Neural cell (in vitro differentiated cells): ENCODE data around the gene LARGE1.

Experiments
- CTCF ChIP-seq: fragments of 450-650 bp; IDR thresholded peaks from 2 replicates; pipeline ENCODE4 v1.5.1; 2014; ENCODE audit warnings: antibody characterized with exemption, mild to moderate bottlenecking, moderate library complexity; ENCODE audit not compliant: poor library complexity, severe bottlenecking
- EP300 ChIP-seq: fragments of 450-650 bp; conservative IDR thresholded peaks from 2 replicates; pipeline ENCODE4 v1.6.1; 2014; ENCODE audit warnings: antibody characterized with exemption, mild to moderate bottlenecking, moderate library complexity; ENCODE audit not compliant: poor library complexity, severe bottlenecking
- EZH2 ChIP-seq: fragments of 200-600, 300-800 bp; shearing (Covaris generic), sonication (generic); IDR thresholded peaks from 2 replicates; pipeline ENCODE4 v1.6.1; 2014; ENCODE audit warnings: antibody characterized with exemption, low read length, borderline replicate concordance, mild to moderate bottlenecking; ENCODE audit not compliant: insufficient read depth, poor library complexity, severe bottlenecking
- RAD21 ChIP-seq: fragments of 450-650 bp; conservative IDR thresholded peaks from 2 replicates; pipeline ENCODE4 v1.6.1; 2014; ENCODE audit warnings: antibody characterized with exemption, mild to moderate bottlenecking, moderate library complexity
- REST ChIP-seq: IDR thresholded peaks from 2 replicates; pipeline ENCODE4 v1.6.1; 2012; ENCODE audit warnings: borderline replicate concordance
- TAF1 ChIP-seq: IDR thresholded peaks from 2 replicates; pipeline ENCODE4 v1.6.1; 2012; ENCODE audit warnings: low read depth

- TF ChIP-seq RAD21 (no peak), EP300 (no peak), CTCF (no peak), TAF1 (no peak), EZH2 (no peak), REST (no peak)
These were observed 253.9 kb downstream of the LARGE1 start for GRCh38 chr22:33666279-33666960.
